ENCODE data around the gene GCN1. TPM values are rescaled to one million over a fixed set of nuclear protein-coding genes. Genes with fewer than 3 reads are reported as not detected.

The GCN1 gene
- total RNA-seq, 4 donors from 2014 or later: 36.4 to 56.7 (median 41.6) TPM

DNA sequence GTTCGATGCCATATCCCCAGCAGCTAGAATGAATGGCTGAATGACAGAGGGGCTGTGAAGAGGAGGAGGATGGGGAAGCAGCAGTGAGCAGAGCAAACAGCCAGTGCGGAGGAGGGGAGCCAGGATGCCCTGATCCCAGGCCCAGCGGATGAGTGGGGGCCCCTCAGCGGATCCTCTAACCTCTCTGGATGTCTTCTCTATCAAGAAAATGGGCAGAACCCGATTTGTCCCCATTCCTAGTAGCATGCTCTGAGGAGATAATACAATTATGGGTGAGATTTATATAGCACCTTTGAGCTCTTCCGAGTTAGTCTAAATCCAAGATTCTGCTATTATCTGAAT lies 36.4 kb upstream of the GCN1 start:
- TF ChIP-seq, protein P1, sequence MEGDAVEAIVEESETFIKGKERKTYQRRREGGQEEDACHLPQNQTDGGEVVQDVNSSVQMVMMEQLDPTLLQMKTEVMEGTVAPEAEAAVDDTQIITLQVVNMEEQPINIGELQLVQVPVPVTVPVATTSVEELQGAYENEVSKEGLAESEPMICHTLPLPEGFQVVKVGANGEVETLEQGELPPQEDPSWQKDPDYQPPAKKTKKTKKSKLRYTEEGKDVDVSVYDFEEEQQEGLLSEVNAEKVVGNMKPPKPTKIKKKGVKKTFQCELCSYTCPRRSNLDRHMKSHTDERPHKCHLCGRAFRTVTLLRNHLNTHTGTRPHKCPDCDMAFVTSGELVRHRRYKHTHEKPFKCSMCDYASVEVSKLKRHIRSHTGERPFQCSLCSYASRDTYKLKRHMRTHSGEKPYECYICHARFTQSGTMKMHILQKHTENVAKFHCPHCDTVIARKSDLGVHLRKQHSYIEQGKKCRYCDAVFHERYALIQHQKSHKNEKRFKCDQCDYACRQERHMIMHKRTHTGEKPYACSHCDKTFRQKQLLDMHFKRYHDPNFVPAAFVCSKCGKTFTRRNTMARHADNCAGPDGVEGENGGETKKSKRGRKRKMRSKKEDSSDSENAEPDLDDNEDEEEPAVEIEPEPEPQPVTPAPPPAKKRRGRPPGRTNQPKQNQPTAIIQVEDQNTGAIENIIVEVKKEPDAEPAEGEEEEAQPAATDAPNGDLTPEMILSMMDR (IDR thresholded peaks at IDR 0.05; ENCODE audit: low read depth): no peak

DNA sequence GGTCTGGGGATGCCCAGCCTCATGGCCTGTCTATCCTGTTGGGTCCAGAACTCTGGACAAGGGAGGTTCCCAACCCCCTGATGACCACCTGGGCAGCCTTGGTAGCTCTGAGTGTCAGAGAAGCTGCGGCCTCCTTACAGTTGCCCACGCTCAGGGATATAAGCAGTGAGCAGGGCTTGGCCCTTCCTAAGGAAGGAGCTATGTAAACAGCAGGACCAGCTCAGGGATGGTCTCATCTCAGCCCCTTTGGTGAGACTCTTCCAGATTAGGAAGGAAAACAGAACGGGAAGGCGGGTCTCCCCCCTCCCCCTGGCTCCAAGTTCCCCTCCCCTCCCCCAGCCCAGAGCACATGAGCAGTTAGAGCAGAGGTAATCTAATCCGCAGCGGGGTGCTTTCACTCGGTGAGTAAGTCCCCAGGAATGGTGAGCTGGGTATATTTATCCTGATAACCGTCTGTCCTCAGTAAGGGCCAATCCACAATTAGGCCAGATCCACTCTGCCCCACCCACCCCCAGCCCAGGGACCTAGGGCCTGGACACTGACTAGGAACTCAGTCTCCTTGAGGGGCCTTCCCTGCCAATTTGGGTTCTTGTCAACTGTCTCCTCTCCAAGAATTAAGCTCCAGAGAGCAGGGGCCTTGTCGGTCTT lies 35.9 kb upstream of the GCN1 start:
- TF ChIP-seq, protein P1 (IDR thresholded peaks at IDR 0.05; ENCODE audit: low read depth): no peak

DNA sequence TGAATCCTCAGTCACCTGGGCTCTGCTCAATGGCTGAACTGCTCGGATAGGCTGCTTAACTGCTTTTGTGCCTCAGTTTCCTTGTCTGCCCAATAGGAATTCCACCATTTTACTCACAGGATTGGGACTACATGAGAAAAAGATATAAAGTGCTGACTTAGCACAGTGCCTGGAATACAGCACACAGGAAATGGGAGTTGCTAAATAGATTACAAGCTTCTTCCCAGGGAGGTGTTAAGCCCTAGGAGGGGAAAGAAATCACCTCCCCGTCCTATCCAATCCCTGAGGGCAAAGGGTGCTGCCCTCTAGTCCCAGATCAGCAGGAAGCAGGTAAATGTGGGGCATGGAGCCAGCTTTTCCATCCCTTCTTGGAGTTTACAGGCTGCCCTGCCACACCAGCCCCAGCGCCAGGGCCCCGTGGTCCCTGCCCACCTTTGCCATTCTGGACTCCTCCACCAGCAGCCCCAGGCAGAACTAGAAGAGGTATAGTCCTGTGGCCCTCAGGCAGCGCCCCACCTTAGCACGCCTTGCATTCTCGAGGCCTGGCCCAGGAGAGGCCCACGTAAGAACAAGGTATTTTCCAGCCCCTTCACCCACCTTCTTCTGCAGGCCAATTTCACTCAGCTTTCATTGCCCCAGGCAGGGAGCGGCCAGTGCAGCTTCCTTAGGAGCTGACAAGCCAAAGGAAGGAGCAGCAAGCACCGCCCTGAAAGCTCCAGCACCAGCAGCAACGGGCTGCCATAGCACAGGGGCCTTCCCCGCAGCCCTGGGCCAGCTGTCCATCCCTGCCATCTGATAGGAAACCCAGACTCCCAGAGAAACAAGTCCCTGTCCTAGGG lies 35.2 kb upstream of the GCN1 start:
- TF ChIP-seq, protein P1 (IDR thresholded peaks at IDR 0.05; ENCODE audit: low read depth): no peak

DNA sequence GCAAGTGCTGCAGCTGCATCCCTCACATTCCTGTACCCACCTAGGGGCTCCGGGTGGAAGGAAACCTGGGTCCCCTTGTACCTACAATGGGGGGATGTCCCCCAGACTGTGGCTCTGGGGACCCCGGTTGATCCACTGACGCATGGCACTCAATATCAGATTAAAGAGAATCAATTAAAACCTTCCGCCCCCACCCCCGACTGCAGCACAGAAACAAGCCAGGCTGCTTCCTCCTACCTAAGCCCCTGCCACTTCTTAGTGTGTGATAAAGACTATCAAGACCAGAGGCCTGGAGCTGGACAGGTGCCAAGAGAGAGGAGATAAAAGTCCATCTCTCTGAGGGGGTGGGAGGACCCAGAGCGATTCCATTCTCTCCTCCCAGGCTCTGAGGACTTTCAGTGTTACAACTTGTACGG lies 34.6 kb upstream of the GCN1 start:
- TF ChIP-seq, protein P1 (IDR thresholded peaks at IDR 0.05; ENCODE audit: low read depth): no peak

DNA sequence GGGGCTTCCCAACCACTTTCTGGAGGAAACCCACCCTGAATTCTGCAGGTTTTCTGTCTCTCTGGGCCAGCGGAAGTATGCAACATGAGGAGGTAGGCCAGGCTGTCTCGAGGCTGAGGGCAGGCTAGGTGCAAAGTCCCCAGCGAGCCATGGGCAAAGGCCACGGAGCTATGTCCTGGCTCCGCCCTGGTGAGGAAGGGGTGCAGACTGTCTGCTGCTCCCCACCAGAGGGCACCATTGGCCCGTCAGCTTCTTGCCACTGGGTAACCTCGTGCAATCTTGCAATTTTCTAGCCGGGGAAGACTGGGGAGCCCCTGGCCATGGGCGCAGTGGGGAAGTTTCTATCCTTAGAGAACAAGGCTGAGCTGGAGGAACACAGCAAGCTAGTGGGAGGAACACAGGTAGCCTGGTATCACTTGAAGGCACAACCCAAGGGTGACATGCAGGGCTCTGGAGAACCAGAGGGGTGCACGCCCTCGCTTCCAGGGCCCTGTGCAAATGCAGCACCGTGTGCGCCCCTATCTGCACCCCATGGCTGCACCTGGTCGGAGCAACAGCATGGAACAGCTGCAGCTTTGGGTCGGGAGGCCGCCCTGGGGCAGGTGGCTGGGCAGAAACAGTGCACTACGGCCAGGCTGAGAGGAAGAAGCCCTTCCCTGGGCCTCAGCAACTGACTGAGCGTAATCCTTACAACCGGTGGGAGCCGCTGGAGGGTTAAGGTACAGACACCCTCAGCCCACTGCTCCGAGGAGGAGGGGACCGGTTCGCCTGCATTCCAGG lies 34.0 kb upstream of the GCN1 start:
- TF ChIP-seq, protein P1 (IDR thresholded peaks at IDR 0.05; ENCODE audit: low read depth): no peak

DNA sequence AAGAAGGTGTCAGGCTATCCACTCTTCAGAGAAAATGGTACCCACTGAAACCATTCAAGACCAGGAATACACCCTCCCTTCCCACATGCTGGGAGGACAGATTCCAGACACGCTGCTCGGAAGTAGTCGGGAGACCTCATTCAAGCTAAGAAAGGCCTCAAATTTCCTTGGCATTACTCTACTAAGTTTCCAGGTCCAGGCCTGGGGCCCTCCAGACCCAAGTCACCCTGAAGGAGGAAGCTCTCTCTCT lies 33.5 kb upstream of the GCN1 start:
- TF ChIP-seq, protein P1 (IDR thresholded peaks at IDR 0.05; ENCODE audit: low read depth): no peak

Measured in subcutaneous adipose tissue (tissue), 4 donors.